Mesendoderm (in vitro differentiated cells): ENCODE data around the gene PTPRM.

Source experiments
- DNase-seq: peaks from one replicate; pipeline ENCODE4 v3.0.0; 2013
- H2AK5ac ChIP-seq: 2 replicates; pipeline ENCODE4 v1.6.1; 2013; ENCODE audit warnings: low read length, inconsistent platforms
- H2BK120ac ChIP-seq: 2 replicates; pipeline ENCODE4 v1.6.1; 2013; ENCODE audit warnings: low read depth, mild to moderate bottlenecking, low read length, moderate library complexity, mixed read lengths
- H2BK15ac ChIP-seq: replicated peaks from 2 replicates; pipeline ENCODE4 v1.6.1; 2013; ENCODE audit warnings: low read depth, mild to moderate bottlenecking, moderate library complexity
- H2BK5ac ChIP-seq: 2 replicates; pipeline ENCODE4 v1.6.1; 2013; ENCODE audit warnings: low read length, inconsistent platforms
- H3K18ac ChIP-seq: 2 replicates; pipeline ENCODE4 v1.6.1; 2013; ENCODE audit warnings: mild to moderate bottlenecking, low read length, mixed read lengths
- H3K23ac ChIP-seq: one replicate; pipeline ENCODE4 v1.6.1; 2013; ENCODE audit warnings: low read length
- H3K27ac ChIP-seq: 2 replicates; pipeline ENCODE4 v1.5.1; 2013; ENCODE audit warnings: low read depth, mild to moderate bottlenecking, inconsistent platforms, low read length, moderate library complexity
- H3K27me3 ChIP-seq: 2 replicates; pipeline ENCODE4 v1.6.1; 2013; ENCODE audit warnings: low read length, control low read depth, mild to moderate bottlenecking, inconsistent platforms; ENCODE audit not compliant: insufficient read depth, poor library complexity
- H3K36me3 ChIP-seq: 2 replicates; pipeline ENCODE4 v1.6.1; 2013; ENCODE audit warnings: low read length, inconsistent platforms; ENCODE audit not compliant: control insufficient read depth, insufficient read depth
- H3K4ac ChIP-seq: one replicate; pipeline ENCODE4 v1.6.1; 2013; ENCODE audit warnings: low read depth, mild to moderate bottlenecking, low read length, moderate library complexity
- H3K4me1 ChIP-seq: 2 replicates; pipeline ENCODE4 v1.6.1; 2013; ENCODE audit warnings: low read depth, low read length, inconsistent platforms; ENCODE audit not compliant: control insufficient read depth
- H3K4me2 ChIP-seq: 2 replicates; pipeline ENCODE4 v1.6.1; 2013; ENCODE audit warnings: low read length
- H3K4me3 ChIP-seq: 2 replicates; pipeline ENCODE4 v1.5.1; 2013; ENCODE audit warnings: mild to moderate bottlenecking, low read length
- H3K56ac ChIP-seq: one replicate; pipeline ENCODE4 v1.6.1; 2013; ENCODE audit warnings: low read length
- H3K79me1 ChIP-seq: 2 replicates; pipeline ENCODE4 v1.6.1; 2013; ENCODE audit warnings: low read length, inconsistent platforms
- H3K79me2 ChIP-seq: 2 replicates; pipeline ENCODE4 v1.6.1; 2013; ENCODE audit warnings: mild to moderate bottlenecking, low read length; ENCODE audit not compliant: control insufficient read depth, insufficient read depth
- H3K9ac ChIP-seq: 2 replicates; pipeline ENCODE4 v1.6.1; 2013; ENCODE audit warnings: low read length, inconsistent platforms
- H4K5ac ChIP-seq: one replicate; pipeline ENCODE4 v1.6.1; 2013; ENCODE audit warnings: low read length
- H4K8ac ChIP-seq: one replicate; pipeline ENCODE4 v1.6.1; 2013; ENCODE audit warnings: low read depth, mild to moderate bottlenecking, control low read depth, low read length, moderate library complexity
- WGBS: extraction: QIAGEN DNeasy Blood & Tissue Kit; methylation state at CpG from one replicate; pipeline ENCODE4 v1.1.7; 2013; ENCODE audit warnings: low lambda C conversion rate, missing lambda C conversion rate; ENCODE audit not compliant: insufficient coverage; ENCODE audit errors: extremely low coverage; 5-methylcytosine and 5-hydroxymethylcytosine counted together

Gene PTPRM

GRCh38 chr18:7633171-7633570 lies 66.1 kb downstream of the PTPRM start:
- H3K18ac ChIP-seq = no peak overlapping the region

GRCh38 chr18:7635948-7636347 lies 68.8 kb downstream of the PTPRM start:
- Histone ChIP-seq H2BK120ac (no peak overlapping the region), H3K18ac (no peak overlapping the region), H3K4ac (no peak overlapping the region), H3K4me2 (no peak overlapping the region), H3K9ac (no peak overlapping the region), H3K56ac (no peak overlapping the region), H3K36me3 (no peaks in the 10 kb centered on the region), H2BK5ac (no peak overlapping the region), H3K27me3 (no peaks in the 10 kb centered on the region), H2AK5ac (no peak overlapping the region), H4K8ac (no peak overlapping the region), H3K79me1 (peaks cover 4% of the 10 kb centered on the region), H2BK15ac (no peak overlapping the region), H3K4me3 (no peak overlapping the region), H3K4me1 (no peaks in the 10 kb centered on the region), H4K5ac (no peak overlapping the region), H3K27ac (no peak overlapping the region), H3K79me2 (no peaks in the 10 kb centered on the region), H3K23ac (no peak overlapping the region)
- no CpG with 5 or more reads among the region's 1 CpG for WGBS
- DNase-seq = no peak

More at GRCh38 chr18:7633171-7633570, 66.1 kb downstream of the PTPRM start:
- Histone ChIP-seq H3K27me3 (no peaks in the 10 kb centered on the region), H2BK15ac (no peak overlapping the region), H3K4me2 (no peak overlapping the region), H3K4me3 (no peak overlapping the region), H3K36me3 (no peaks in the 10 kb centered on the region), H3K4ac (no peak overlapping the region), H3K79me2 (no peaks in the 10 kb centered on the region), H2AK5ac (no peak overlapping the region), H3K56ac (no peak overlapping the region), H2BK120ac (no peak overlapping the region), H4K8ac (no peak overlapping the region), H3K79me1 (peaks cover 8% of the 10 kb centered on the region), H2BK5ac (no peak overlapping the region), H3K4me1 (peaks cover 3% of the 10 kb centered on the region), H3K9ac (no peak overlapping the region), H3K27ac (no peak overlapping the region), H4K5ac (no peak overlapping the region), H3K23ac (no peak overlapping the region)
- WGBS = no CpG with 5 or more reads among the region's 2 CpGs
- DNase-seq = no peak

GRCh38 chr18:7637269-7637668 lies 70.2 kb downstream of the PTPRM start:
- WGBS = no CpG with 5 or more reads among the region's 2 CpGs
- no peak overlapping the region for H2BK5ac ChIP-seq
- H2AK5ac ChIP-seq = no peak overlapping the region

GRCh38 chr18:7638321-7638720 lies 71.2 kb downstream of the PTPRM start:
- DNase-seq = no peak
- no peak overlapping the region for H3K9ac ChIP-seq
- H3K4me1 ChIP-seq = no peaks in the 10 kb centered on the region
- H3K79me1 ChIP-seq = peaks cover 2% of the 10 kb centered on the region
- H2BK5ac ChIP-seq = no peak overlapping the region
- H3K56ac ChIP-seq = no peak overlapping the region
- H3K27ac ChIP-seq = no peak overlapping the region
- no peak overlapping the region for H3K4ac ChIP-seq
- H3K36me3 ChIP-seq = no peaks in the 10 kb centered on the region
- H3K4me2 ChIP-seq = no peak overlapping the region
- no peak overlapping the region for H2BK15ac ChIP-seq
- H2BK120ac ChIP-seq = no peak overlapping the region
- H3K18ac ChIP-seq = no peak overlapping the region
- H4K5ac ChIP-seq = no peak overlapping the region
- H3K4me3 ChIP-seq = no peak overlapping the region
- H3K23ac ChIP-seq = no peak overlapping the region
- no peaks in the 10 kb centered on the region for H3K27me3 ChIP-seq
- H2AK5ac ChIP-seq = no peak overlapping the region
- H4K8ac ChIP-seq = no peak overlapping the region
- no peaks in the 10 kb centered on the region for H3K79me2 ChIP-seq

More at GRCh38 chr18:7637269-7637668, 70.2 kb downstream of the PTPRM start:
- H3K27me3 ChIP-seq = no peaks in the 10 kb centered on the region
- H3K27ac ChIP-seq = no peak overlapping the region
- H2BK15ac ChIP-seq = no peak overlapping the region
- no peaks in the 10 kb centered on the region for H3K79me2 ChIP-seq
- H3K4me2 ChIP-seq = no peak overlapping the region
- H3K4me3 ChIP-seq = no peak overlapping the region
- no peak overlapping the region for H3K23ac ChIP-seq
- no peak overlapping the region for H3K18ac ChIP-seq
- H4K5ac ChIP-seq = no peak overlapping the region
- no peak overlapping the region for H2BK120ac ChIP-seq
- H3K4me1 ChIP-seq = no peaks in the 10 kb centered on the region
- no peaks in the 10 kb centered on the region for H3K36me3 ChIP-seq
- H3K9ac ChIP-seq = no peak overlapping the region
- DNase-seq = no peak
- H4K8ac ChIP-seq = no peak overlapping the region
- H3K4ac ChIP-seq = no peak overlapping the region
- H3K79me1 ChIP-seq = peaks cover 4% of the 10 kb centered on the region
- H3K56ac ChIP-seq = no peak overlapping the region

- no peaks in the 10 kb centered on the region for H3K36me3 ChIP-seq
- no peak for DNase-seq
- H3K79me1 ChIP-seq = peaks cover 2% of the 10 kb centered on the region
- H4K8ac ChIP-seq = no peak overlapping the region
- no peak overlapping the region for H2BK120ac ChIP-seq
- H3K27me3 ChIP-seq = no peaks in the 10 kb centered on the region
- H3K4me1 ChIP-seq = peaks cover 2% of the 10 kb centered on the region
- H2BK5ac ChIP-seq = no peak overlapping the region
- no peak overlapping the region for H3K4me3 ChIP-seq
- H3K18ac ChIP-seq = no peak overlapping the region
- no peak overlapping the region for H3K27ac ChIP-seq
- H3K23ac ChIP-seq = no peak overlapping the region
- no peak overlapping the region for H3K9ac ChIP-seq
- H3K56ac ChIP-seq = no peak overlapping the region
- H2AK5ac ChIP-seq = no peak overlapping the region
- no peak overlapping the region for H3K4me2 ChIP-seq
- H3K4ac ChIP-seq = no peak overlapping the region
- WGBS = no CpG with 5 or more reads among the region's 4 CpGs
- H4K5ac ChIP-seq = no peak overlapping the region
- H3K79me2 ChIP-seq = no peaks in the 10 kb centered on the region
- H2BK15ac ChIP-seq = no peak overlapping the region
Observed at GRCh38 chr18:7641813-7642212, 74.7 kb downstream of the PTPRM start.

- Histone ChIP-seq H3K79me2 (no peaks in the 10 kb centered on the region), H2AK5ac (no peak overlapping the region), H3K79me1 (peaks cover 2% of the 10 kb centered on the region), H2BK15ac (no peak overlapping the region), H3K4me2 (no peak overlapping the region), H3K4me1 (peaks cover 2% of the 10 kb centered on the region), H3K23ac (no peak overlapping the region), H4K8ac (no peak overlapping the region), H3K18ac (no peak overlapping the region), H3K27ac (no peak overlapping the region), H4K5ac (no peak overlapping the region), H3K4ac (no peak overlapping the region), H3K4me3 (no peak overlapping the region), H3K56ac (no peak overlapping the region), H2BK120ac (no peak overlapping the region), H3K36me3 (no peaks in the 10 kb centered on the region), H3K27me3 (no peaks in the 10 kb centered on the region), H3K9ac (no peak overlapping the region), H2BK5ac (no peak overlapping the region)
- WGBS = no CpG with 5 or more reads among the region's 7 CpGs
- DNase-seq = no peak
Observed at GRCh38 chr18:7642331-7642890, 75.3 kb downstream of the PTPRM start.
